ENCODE measurements around the gene THSD7B.

DNA sequence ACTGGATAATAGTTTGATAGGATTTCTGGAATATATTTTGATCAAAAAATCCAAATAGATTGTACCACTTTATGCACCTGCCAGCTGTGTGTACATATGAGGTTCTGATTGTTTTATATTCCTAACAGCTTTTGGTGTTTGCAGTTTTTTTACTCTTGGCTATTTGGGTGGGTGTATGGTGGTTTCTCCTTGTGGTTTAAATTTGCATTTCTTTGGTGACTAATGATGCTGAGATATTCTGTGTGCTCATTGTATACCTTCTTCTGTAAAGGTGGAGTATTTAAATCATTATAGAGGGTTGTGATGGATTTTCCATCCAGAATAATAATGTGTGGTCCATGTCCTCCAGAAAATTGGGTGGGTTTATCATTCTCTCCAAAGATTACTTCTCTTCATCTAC, 372.9 kb downstream of the THSD7B start:
- TF ChIP-seq, protein P1, sequence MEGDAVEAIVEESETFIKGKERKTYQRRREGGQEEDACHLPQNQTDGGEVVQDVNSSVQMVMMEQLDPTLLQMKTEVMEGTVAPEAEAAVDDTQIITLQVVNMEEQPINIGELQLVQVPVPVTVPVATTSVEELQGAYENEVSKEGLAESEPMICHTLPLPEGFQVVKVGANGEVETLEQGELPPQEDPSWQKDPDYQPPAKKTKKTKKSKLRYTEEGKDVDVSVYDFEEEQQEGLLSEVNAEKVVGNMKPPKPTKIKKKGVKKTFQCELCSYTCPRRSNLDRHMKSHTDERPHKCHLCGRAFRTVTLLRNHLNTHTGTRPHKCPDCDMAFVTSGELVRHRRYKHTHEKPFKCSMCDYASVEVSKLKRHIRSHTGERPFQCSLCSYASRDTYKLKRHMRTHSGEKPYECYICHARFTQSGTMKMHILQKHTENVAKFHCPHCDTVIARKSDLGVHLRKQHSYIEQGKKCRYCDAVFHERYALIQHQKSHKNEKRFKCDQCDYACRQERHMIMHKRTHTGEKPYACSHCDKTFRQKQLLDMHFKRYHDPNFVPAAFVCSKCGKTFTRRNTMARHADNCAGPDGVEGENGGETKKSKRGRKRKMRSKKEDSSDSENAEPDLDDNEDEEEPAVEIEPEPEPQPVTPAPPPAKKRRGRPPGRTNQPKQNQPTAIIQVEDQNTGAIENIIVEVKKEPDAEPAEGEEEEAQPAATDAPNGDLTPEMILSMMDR (IDR thresholded peaks at IDR 0.05 in 2 of 3, conservative IDR thresholded peaks at IDR 0.05 in 1 of 3; ENCODE audit: control insufficient read depth in 2 of 3, extremely low read depth in 1 of 3, insufficient read depth in 1 of 3, low read depth in 3 of 3, low read length in 3 of 3) = no peak
- TF ChIP-seq, protein P2, sequence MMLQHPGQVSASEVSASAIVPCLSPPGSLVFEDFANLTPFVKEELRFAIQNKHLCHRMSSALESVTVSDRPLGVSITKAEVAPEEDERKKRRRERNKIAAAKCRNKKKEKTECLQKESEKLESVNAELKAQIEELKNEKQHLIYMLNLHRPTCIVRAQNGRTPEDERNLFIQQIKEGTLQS (IDR thresholded peaks at IDR 0.05; ENCODE audit: borderline replicate concordance, extremely low read depth, low read depth, low read length) = no peak
- TF ChIP-seq BHLHE40 (IDR thresholded peaks at IDR 0.05; ENCODE audit: borderline replicate concordance in 1 of 2, low read depth in 2 of 2, low read length in 1 of 2) (no peak), EED (IDR thresholded peaks at IDR 0.05; ENCODE audit: low read depth) (no peak)
- TF ChIP-seq, protein P3, sequence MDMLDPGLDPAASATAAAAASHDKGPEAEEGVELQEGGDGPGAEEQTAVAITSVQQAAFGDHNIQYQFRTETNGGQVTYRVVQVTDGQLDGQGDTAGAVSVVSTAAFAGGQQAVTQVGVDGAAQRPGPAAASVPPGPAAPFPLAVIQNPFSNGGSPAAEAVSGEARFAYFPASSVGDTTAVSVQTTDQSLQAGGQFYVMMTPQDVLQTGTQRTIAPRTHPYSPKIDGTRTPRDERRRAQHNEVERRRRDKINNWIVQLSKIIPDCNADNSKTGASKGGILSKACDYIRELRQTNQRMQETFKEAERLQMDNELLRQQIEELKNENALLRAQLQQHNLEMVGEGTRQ (IDR thresholded peaks at IDR 0.05; ENCODE audit: borderline replicate concordance, low read depth, low read length) = no peak
